Panc1 (cell line): ENCODE measurements around the gene SAP30BP.

Experiments
- POLR2AphosphoS5 ChIP-seq: IDR thresholded peaks from 2 replicates; pipeline ENCODE4 v1.6.1; 2012; ENCODE audit warnings: mild to moderate bottlenecking, low read depth, low read length, moderate library complexity
- SIN3A ChIP-seq: IDR thresholded peaks from 2 replicates; pipeline ENCODE4 v1.6.1; 2012; ENCODE audit warnings: low read depth, mild to moderate bottlenecking, low read length, moderate library complexity, borderline replicate concordance; ENCODE audit not compliant: insufficient read depth
- TCF7L2 ChIP-seq: IDR thresholded peaks from 2 replicates; pipeline ENCODE4 v1.6.1; 2011; ENCODE audit warnings: mild to moderate bottlenecking, low read depth, low read length, inconsistent platforms
- TF ChIP-seq, protein P1 (sequence below): fragments of 450-650 bp; IDR thresholded peaks from 2 replicates; pipeline ENCODE4 v1.5.1; 2017; ENCODE audit warnings: mild to moderate bottlenecking
- TF ChIP-seq, protein P2 (sequence below), 2 experiments: IDR thresholded peaks; 2 replicates each; pipeline ENCODE4 v1.6.1; 2011 to 2012; ENCODE audit warnings: low read depth in 2 of 2, control low read depth in 1 of 2, low read length in 1 of 2, mild to moderate bottlenecking in 1 of 2, moderate library complexity in 1 of 2; ENCODE audit not compliant: insufficient read depth in 1 of 2

DNA sequence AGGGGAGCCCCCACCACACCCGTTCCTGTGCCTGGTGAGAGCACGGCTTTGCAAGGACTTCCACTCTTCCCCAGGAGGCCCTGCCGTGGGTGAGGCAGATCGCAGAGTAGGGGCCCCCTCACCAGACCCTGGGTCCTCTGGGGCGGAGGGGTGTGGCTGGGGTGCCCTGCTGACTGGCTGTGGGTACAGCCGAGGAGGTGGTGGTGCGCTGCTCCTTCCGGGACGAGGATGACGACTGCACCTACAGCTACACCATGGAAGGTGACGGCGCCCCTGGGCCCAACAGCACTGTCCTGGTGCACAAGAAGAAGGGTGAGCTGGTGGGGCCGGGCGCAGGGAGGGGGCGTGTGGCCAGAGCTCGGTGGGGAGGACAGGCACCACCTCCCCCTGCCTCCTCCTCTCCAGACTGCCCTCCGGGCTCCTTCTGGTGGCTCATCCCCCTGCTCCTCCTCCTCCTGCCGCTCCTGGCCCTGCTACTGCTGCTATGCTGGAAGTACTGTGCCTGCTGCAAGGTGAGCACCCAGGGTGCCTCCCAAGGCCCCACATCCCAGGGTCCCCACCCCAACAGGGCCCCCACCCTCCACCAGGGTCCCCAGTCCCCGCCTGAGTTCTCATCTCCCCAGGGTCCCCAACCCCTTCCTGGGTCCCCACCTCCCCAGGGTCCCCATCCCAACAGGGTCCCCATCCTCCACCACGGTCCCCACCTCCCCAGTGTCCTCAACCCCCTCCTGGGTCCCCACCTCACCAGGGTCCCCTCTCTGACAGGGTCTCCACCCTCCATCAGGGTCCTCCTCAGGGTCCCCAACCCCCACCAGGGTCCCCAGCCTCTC lies 70.2 kb downstream of the SAP30BP start:
- TF ChIP-seq POLR2AphosphoS5 = no peak
- TF ChIP-seq, protein P1, sequence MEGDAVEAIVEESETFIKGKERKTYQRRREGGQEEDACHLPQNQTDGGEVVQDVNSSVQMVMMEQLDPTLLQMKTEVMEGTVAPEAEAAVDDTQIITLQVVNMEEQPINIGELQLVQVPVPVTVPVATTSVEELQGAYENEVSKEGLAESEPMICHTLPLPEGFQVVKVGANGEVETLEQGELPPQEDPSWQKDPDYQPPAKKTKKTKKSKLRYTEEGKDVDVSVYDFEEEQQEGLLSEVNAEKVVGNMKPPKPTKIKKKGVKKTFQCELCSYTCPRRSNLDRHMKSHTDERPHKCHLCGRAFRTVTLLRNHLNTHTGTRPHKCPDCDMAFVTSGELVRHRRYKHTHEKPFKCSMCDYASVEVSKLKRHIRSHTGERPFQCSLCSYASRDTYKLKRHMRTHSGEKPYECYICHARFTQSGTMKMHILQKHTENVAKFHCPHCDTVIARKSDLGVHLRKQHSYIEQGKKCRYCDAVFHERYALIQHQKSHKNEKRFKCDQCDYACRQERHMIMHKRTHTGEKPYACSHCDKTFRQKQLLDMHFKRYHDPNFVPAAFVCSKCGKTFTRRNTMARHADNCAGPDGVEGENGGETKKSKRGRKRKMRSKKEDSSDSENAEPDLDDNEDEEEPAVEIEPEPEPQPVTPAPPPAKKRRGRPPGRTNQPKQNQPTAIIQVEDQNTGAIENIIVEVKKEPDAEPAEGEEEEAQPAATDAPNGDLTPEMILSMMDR = no peak
- no peak for TF ChIP-seq SIN3A
- TF ChIP-seq, protein P2, sequence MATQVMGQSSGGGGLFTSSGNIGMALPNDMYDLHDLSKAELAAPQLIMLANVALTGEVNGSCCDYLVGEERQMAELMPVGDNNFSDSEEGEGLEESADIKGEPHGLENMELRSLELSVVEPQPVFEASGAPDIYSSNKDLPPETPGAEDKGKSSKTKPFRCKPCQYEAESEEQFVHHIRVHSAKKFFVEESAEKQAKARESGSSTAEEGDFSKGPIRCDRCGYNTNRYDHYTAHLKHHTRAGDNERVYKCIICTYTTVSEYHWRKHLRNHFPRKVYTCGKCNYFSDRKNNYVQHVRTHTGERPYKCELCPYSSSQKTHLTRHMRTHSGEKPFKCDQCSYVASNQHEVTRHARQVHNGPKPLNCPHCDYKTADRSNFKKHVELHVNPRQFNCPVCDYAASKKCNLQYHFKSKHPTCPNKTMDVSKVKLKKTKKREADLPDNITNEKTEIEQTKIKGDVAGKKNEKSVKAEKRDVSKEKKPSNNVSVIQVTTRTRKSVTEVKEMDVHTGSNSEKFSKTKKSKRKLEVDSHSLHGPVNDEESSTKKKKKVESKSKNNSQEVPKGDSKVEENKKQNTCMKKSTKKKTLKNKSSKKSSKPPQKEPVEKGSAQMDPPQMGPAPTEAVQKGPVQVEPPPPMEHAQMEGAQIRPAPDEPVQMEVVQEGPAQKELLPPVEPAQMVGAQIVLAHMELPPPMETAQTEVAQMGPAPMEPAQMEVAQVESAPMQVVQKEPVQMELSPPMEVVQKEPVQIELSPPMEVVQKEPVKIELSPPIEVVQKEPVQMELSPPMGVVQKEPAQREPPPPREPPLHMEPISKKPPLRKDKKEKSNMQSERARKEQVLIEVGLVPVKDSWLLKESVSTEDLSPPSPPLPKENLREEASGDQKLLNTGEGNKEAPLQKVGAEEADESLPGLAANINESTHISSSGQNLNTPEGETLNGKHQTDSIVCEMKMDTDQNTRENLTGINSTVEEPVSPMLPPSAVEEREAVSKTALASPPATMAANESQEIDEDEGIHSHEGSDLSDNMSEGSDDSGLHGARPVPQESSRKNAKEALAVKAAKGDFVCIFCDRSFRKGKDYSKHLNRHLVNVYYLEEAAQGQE (IDR thresholded peaks at IDR 0.05; ENCODE audit: insufficient read depth in 1 of 2, low read depth in 2 of 2, low read length in 1 of 2) = no peak
- no peak for TF ChIP-seq TCF7L2
